Heart left ventricle (tissue), 13 donors: ENCODE results near the gene STX8.

Source experiments
- CTCF ChIP-seq, 12 donors: fragments of 200-600 bp; sonication (generic) in 4 of 12; IDR thresholded peaks; one replicate each; pipeline versions ENCODE4 v1.5.0 to v1.8.0; 2018 to 2022; ENCODE audit warnings: antibody characterized with exemption in 12 of 12, mild to moderate bottlenecking in 5 of 12
- POLR2A ChIP-seq, 2 donors: fragments of 450-650 bp; IDR thresholded peaks; one replicate each; pipeline ENCODE4 v1.6.1; 2017; ENCODE audit warnings: antibody characterized with exemption in 2 of 2, mild to moderate bottlenecking in 2 of 2, moderate library complexity in 2 of 2
- donor health status: ischemic (EF 13 %, LVEDD 7.1; RV severe dilation, severe dysfunction).
- donor health status: DM: no; HTN: yes; CAD: no.
- donor health status: DM: no; HTN: no; CAD: no.
- donor health status: ischemic (EF 25% LVEDD 6.9; RV normal size, moderate dysfunction).
- donor health status: ischemic (EF 25% LVEDD 5.7; RV mildly dilated, moderate dysfunction).
- donor health status: ischemic (EF 35%, LVEDD 5.7; RV mildly dilated, moderate dysfunction).
- donor health status: nonischemic (EF 11% LVEDD 7.7; RV severe dilation, severe dysfunction).
- donor health status: DM: yes; HTN: yes; CAD: no.
- donor health status: PGD.
- donor health status: ischemic (EF 29% LVEDD 5.4; RV normal size, mild dysfunction).
- donor health status: nonischemic (EF 23%, LVEDD 6.1; RV moderate dilation, normal function).

GRCh38 chr17:9537177-9537776 is 38.3 kb downstream of the STX8 start:
- TF ChIP-seq CTCF (IDR thresholded peaks at IDR 0.05), result no peak
- no peak for TF ChIP-seq POLR2A (IDR thresholded peaks at IDR 0.05)
